Prostate gland (tissue), 2 donors: Measurements from ENCODE around the gene RPL27A.

ENCODE experiments used
- POLR2A ChIP-seq: fragments of 450-650 bp; IDR thresholded peaks from one replicate; pipeline ENCODE4 v1.6.1; 2016; ENCODE audit warnings: antibody characterized with exemption, mild to moderate bottlenecking
- TF ChIP-seq, protein P1 (sequence below), 4 experiments: fragments of 200-600 bp in 2 of 4; fragments of 450-650 bp in 2 of 4; sonication (generic) in 2 of 4; IDR thresholded peaks; 1 replicate in 3 of 4; 2 replicates in 1 of 4; pipeline ENCODE4 v1.5.1; 2016 to 2019; ENCODE audit warnings: antibody characterized with exemption in 4 of 4, mild to moderate bottlenecking in 2 of 4, moderate library complexity in 2 of 4

DNA sequence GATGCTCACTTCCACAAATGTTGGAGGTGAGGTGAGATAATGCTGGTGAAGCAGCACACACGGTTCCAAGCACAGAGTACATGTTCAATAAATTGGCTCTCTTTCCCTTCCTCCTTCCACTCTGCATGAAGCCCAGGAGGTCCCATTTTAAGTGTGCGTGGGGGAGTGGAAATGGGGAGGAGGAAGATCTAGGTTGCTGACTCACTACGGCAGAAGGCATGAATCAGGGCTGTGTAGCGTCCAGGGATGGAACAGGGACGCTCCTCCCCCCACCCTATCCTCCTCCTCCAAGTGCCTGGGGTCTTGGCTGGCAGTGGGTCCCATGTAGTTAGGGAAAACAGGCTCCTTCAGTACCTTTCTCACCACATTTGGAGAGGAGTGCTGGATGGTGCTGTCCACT, 44.3 kb upstream of the RPL27A start:
- TF ChIP-seq, protein P1, sequence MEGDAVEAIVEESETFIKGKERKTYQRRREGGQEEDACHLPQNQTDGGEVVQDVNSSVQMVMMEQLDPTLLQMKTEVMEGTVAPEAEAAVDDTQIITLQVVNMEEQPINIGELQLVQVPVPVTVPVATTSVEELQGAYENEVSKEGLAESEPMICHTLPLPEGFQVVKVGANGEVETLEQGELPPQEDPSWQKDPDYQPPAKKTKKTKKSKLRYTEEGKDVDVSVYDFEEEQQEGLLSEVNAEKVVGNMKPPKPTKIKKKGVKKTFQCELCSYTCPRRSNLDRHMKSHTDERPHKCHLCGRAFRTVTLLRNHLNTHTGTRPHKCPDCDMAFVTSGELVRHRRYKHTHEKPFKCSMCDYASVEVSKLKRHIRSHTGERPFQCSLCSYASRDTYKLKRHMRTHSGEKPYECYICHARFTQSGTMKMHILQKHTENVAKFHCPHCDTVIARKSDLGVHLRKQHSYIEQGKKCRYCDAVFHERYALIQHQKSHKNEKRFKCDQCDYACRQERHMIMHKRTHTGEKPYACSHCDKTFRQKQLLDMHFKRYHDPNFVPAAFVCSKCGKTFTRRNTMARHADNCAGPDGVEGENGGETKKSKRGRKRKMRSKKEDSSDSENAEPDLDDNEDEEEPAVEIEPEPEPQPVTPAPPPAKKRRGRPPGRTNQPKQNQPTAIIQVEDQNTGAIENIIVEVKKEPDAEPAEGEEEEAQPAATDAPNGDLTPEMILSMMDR (IDR thresholded peaks at IDR 0.05): no peak
- no peak for TF ChIP-seq POLR2A
